ENCODE measurements around the gene HAPLN2. TPM values are rescaled to one million over a fixed set of nuclear protein-coding genes. Genes with fewer than 3 reads are reported as not detected.
A peak's percentile ranks its signal among the peaks of the same experiment; 100 is the strongest.
"Not testable (repeated sequence)": the region's sequence is repeated elsewhere in the genome, so short reads cannot be mapped to it uniquely, and the experiment has no call there.

Gene HAPLN2
- total RNA-seq, 1 experiment from 2014 or later, result 0.20 TPM

GRCh38 chr1:156622581-156623297 is 3.5 kb downstream of the HAPLN2 start:
- Histone ChIP-seq H3K27me3 (no peaks in the 10 kb centered on the region), H3K9me3 (replicated peaks) (no peaks in the 10 kb centered on the region), H3K36me3 (no peaks in the 10 kb centered on the region), H3K4me1 (peaks cover 17% of the 10 kb centered on the region), H3K27ac (no peak overlapping the region), H3K4me3 (no peak overlapping the region)
- peak; percentile 51 to 72 for DNase-seq

GRCh38 chr1:156623946-156624813 is 5.0 kb downstream of the HAPLN2 start:
- Histone ChIP-seq H3K27ac (no peak overlapping the region), H3K27me3 (no peaks in the 10 kb centered on the region), H3K4me3 (no peak overlapping the region), H3K36me3 (no peaks in the 10 kb centered on the region), H3K4me1 (peaks cover 17% of the 10 kb centered on the region), H3K9me3 (replicated peaks) (no peaks in the 10 kb centered on the region)
- DNase-seq, result no peak

GRCh38 chr1:156624814-156625435 is 5.7 kb downstream of the HAPLN2 start:
- H3K4me1 ChIP-seq, result peaks cover 10% of the 10 kb centered on the region
- no peaks in the 10 kb centered on the region for H3K27me3 ChIP-seq
- H3K36me3 ChIP-seq, result no peaks in the 10 kb centered on the region
- H3K9me3 ChIP-seq (replicated peaks), result no peaks in the 10 kb centered on the region
- DNase-seq, result no peak
- H3K27ac ChIP-seq, result no peak overlapping the region
- no peak overlapping the region for H3K4me3 ChIP-seq

GRCh38 chr1:156625436-156626078 is 6.3 kb downstream of the HAPLN2 start:
- peaks cover 10% of the 10 kb centered on the region; the same call in 1 of the 2 replicates for H3K4me1 ChIP-seq
- H3K27me3 ChIP-seq, result no peaks in the 10 kb centered on the region
- no peaks in the 10 kb centered on the region for H3K9me3 ChIP-seq (replicated peaks)
- DNase-seq, result peak; percentile 44 to 70
- no peaks in the 10 kb centered on the region for H3K36me3 ChIP-seq
- no peak overlapping the region for H3K27ac ChIP-seq
- no peak overlapping the region for H3K4me3 ChIP-seq

GRCh38 chr1:156626079-156626438 is 6.8 kb downstream of the HAPLN2 start:
- Histone ChIP-seq H3K4me1 (peaks cover 10% of the 10 kb centered on the region; the same call in 1 of the 2 replicates), H3K27ac (no peak overlapping the region), H3K27me3 (no peaks in the 10 kb centered on the region), H3K36me3 (no peaks in the 10 kb centered on the region), H3K4me3 (no peak overlapping the region), H3K9me3 (replicated peaks) (no peaks in the 10 kb centered on the region)
- no peak for DNase-seq

GRCh38 chr1:156627313-156627880 is 8.2 kb downstream of the HAPLN2 start:
- peak; percentile 64 to 86 for DNase-seq
- H3K27me3 ChIP-seq, result no peaks in the 10 kb centered on the region

GRCh38 chr1:156629823-156630449 is 10.7 kb downstream of the HAPLN2 start:
- H3K27me3 ChIP-seq, result no peaks in the 10 kb centered on the region

More at GRCh38 chr1:156627313-156627880, 8.2 kb downstream of the HAPLN2 start:
- Histone ChIP-seq H3K4me3 (no peak overlapping the region), H3K4me1 (peaks cover 7% of the 10 kb centered on the region; the same call in 1 of the 2 replicates), H3K27ac (no peak overlapping the region), H3K9me3 (replicated peaks) (no peaks in the 10 kb centered on the region), H3K36me3 (no peaks in the 10 kb centered on the region)

GRCh38 chr1:156631152-156631551 is 11.9 kb downstream of the HAPLN2 start:
- not testable (repeated sequence) for DNase-seq; H3K36me3 ChIP-seq; H3K27me3 ChIP-seq; H3K9me3 ChIP-seq (replicated peaks); H3K4me3 ChIP-seq; H3K27ac ChIP-seq; H3K4me1 ChIP-seq

More at GRCh38 chr1:156629823-156630449, 10.7 kb downstream of the HAPLN2 start:
- no peak for DNase-seq
- peaks cover 3% of the 10 kb centered on the region; the same call in 1 of the 2 replicates for H3K4me1 ChIP-seq
- no peak overlapping the region for H3K27ac ChIP-seq
- no peaks in the 10 kb centered on the region for H3K36me3 ChIP-seq
- no peak overlapping the region for H3K4me3 ChIP-seq
- H3K9me3 ChIP-seq (replicated peaks), result no peaks in the 10 kb centered on the region

GRCh38 chr1:156632355-156632754 is 13.1 kb downstream of the HAPLN2 start:
- no peaks in the 10 kb centered on the region; the same call in 1 of the 2 replicates for H3K27me3 ChIP-seq

GRCh38 chr1:156638189-156638985 is 19.2 kb downstream of the HAPLN2 start:
- peaks cover 7% of the 10 kb centered on the region for H3K27me3 ChIP-seq
- DNase-seq, result no peak
- no peaks in the 10 kb centered on the region for H3K36me3 ChIP-seq
- no peaks in the 10 kb centered on the region for H3K9me3 ChIP-seq (replicated peaks)
- no peak overlapping the region for H3K27ac ChIP-seq
- H3K4me1 ChIP-seq, result peaks cover 35% of the 10 kb centered on the region
- no peak overlapping the region for H3K4me3 ChIP-seq

More at GRCh38 chr1:156632355-156632754, 13.1 kb downstream of the HAPLN2 start:
- no peaks in the 10 kb centered on the region for H3K36me3 ChIP-seq
- peaks cover 3% of the 10 kb centered on the region; the same call in 1 of the 2 replicates for H3K4me1 ChIP-seq
- no peak overlapping the region for H3K4me3 ChIP-seq
- H3K9me3 ChIP-seq (replicated peaks), result no peaks in the 10 kb centered on the region
- no peak overlapping the region for H3K27ac ChIP-seq
- no peak for DNase-seq

- H3K27me3 ChIP-seq, result peaks cover 7% of the 10 kb centered on the region
- H3K9me3 ChIP-seq (replicated peaks), result no peaks in the 10 kb centered on the region
- DNase-seq, result peak; percentile 78 to 87
- H3K36me3 ChIP-seq, result no peaks in the 10 kb centered on the region
- H3K4me1 ChIP-seq, result peaks cover 35% of the 10 kb centered on the region
- no peak overlapping the region for H3K27ac ChIP-seq
- no peak overlapping the region for H3K4me3 ChIP-seq
These were observed 20.4 kb downstream of the HAPLN2 start for GRCh38 chr1:156639601-156640101.

- Histone ChIP-seq H3K27me3 (peaks cover 7% of the 10 kb centered on the region), H3K4me3 (peak overlapping the region; percentile 13; the same call in 1 of the 2 replicates), H3K9me3 (replicated peaks) (no peaks in the 10 kb centered on the region), H3K36me3 (no peaks in the 10 kb centered on the region), H3K27ac (no peak overlapping the region), H3K4me1 (peaks cover 35% of the 10 kb centered on the region)
- no peak for DNase-seq
These were observed 21.9 kb downstream of the HAPLN2 start for GRCh38 chr1:156640842-156641706.

Data from SJCRH30 (cell line).